Lower leg skin (tissue), 3 donors: ENCODE data around the gene OVOL1.

Source experiments
- CTCF ChIP-seq, 3 donors: fragments of 450-650 bp; IDR thresholded peaks; one replicate each; pipeline ENCODE4 v1.5.1; 2016; ENCODE audit warnings: antibody characterized with exemption in 3 of 3, mild to moderate bottlenecking in 3 of 3, moderate library complexity in 2 of 3
- POLR2A ChIP-seq, 2 donors: fragments of 450-650 bp; IDR thresholded peaks; one replicate each; pipeline ENCODE4 v1.6.1; 2016 to 2017; ENCODE audit warnings: antibody characterized with exemption in 2 of 2, mild to moderate bottlenecking in 1 of 2, moderate library complexity in 1 of 2

GRCh38 chr11:65786008-65786785 lies 666 bp upstream of the OVOL1 start:
- TF ChIP-seq CTCF (IDR thresholded peaks at IDR 0.05) (no peak), POLR2A (IDR thresholded peaks at IDR 0.05) (no peak)
